Measurements from ENCODE around the gene PRKCI.

Gene PRKCI

GRCh38 chr3:170225166-170225565, 2.9 kb downstream of the PRKCI start:
- Histone ChIP-seq H3K79me2 (peaks cover 4% of the 10 kb centered on the region), H3K4me3 (ENCODE audit: low read depth, low read length) (no peak overlapping the region), H3K27ac (no peak overlapping the region), H3K36me3 (ENCODE audit: control insufficient read depth, insufficient read depth, low read length) (no peaks in the 10 kb centered on the region), H3K4me1 (peaks cover 3% of the 10 kb centered on the region), H3K27me3 (ENCODE audit: control insufficient read depth, insufficient read depth, low read length) (no peaks in the 10 kb centered on the region), H2AFZ (no peak overlapping the region), H3K9me3 (ENCODE audit: control insufficient read depth, low read length) (no peaks in the 10 kb centered on the region), H3K4me2 (ENCODE audit: low read length) (no peak overlapping the region), H3K9ac (no peak overlapping the region)
- no peak for TF ChIP-seq CTCF (IDR thresholded peaks at IDR 0.05)

GRCh38 chr3:170226426-170226960, 4.3 kb downstream of the PRKCI start:
- peaks cover 1% of the 10 kb centered on the region for H3K4me1 ChIP-seq
- no peak overlapping the region for H3K4me3 ChIP-seq (ENCODE audit: low read depth, low read length)
- no peak overlapping the region for H3K9ac ChIP-seq
- peaks cover 8% of the 10 kb centered on the region for H3K79me2 ChIP-seq
- H3K9me3 ChIP-seq (ENCODE audit: control insufficient read depth, low read length): no peaks in the 10 kb centered on the region
- H2AFZ ChIP-seq: no peak overlapping the region
- H3K36me3 ChIP-seq (ENCODE audit: control insufficient read depth, insufficient read depth, low read length): no peaks in the 10 kb centered on the region
- no peaks in the 10 kb centered on the region for H3K27me3 ChIP-seq (ENCODE audit: control insufficient read depth, insufficient read depth, low read length)
- no peak overlapping the region for H3K4me2 ChIP-seq (ENCODE audit: low read length)
- TF ChIP-seq CTCF (IDR thresholded peaks at IDR 0.05): no peak
- no peak overlapping the region for H3K27ac ChIP-seq

GRCh38 chr3:170228093-170228766, 6.0 kb downstream of the PRKCI start:
- Histone ChIP-seq H3K36me3 (ENCODE audit: control insufficient read depth, insufficient read depth, low read length) (no peaks in the 10 kb centered on the region), H3K4me1 (no peaks in the 10 kb centered on the region), H3K9ac (no peak overlapping the region), H3K4me2 (ENCODE audit: low read length) (no peak overlapping the region), H2AFZ (no peak overlapping the region), H3K4me3 (ENCODE audit: low read depth, low read length) (no peak overlapping the region), H3K27ac (no peak overlapping the region), H3K79me2 (peaks cover 9% of the 10 kb centered on the region), H3K9me3 (ENCODE audit: control insufficient read depth, low read length) (no peaks in the 10 kb centered on the region), H3K27me3 (ENCODE audit: control insufficient read depth, insufficient read depth, low read length) (no peaks in the 10 kb centered on the region)
- TF ChIP-seq CTCF (IDR thresholded peaks at IDR 0.05): no peak

- Histone ChIP-seq H3K36me3 (ENCODE audit: control insufficient read depth, insufficient read depth, low read length) (no peaks in the 10 kb centered on the region), H3K9ac (no peak overlapping the region), H3K27me3 (ENCODE audit: control insufficient read depth, insufficient read depth, low read length) (no peaks in the 10 kb centered on the region), H2AFZ (no peak overlapping the region), H3K4me1 (no peaks in the 10 kb centered on the region), H3K27ac (no peak overlapping the region), H3K79me2 (peaks cover 12% of the 10 kb centered on the region), H3K9me3 (ENCODE audit: control insufficient read depth, low read length) (no peaks in the 10 kb centered on the region), H3K4me3 (ENCODE audit: low read depth, low read length) (no peak overlapping the region), H3K4me2 (ENCODE audit: low read length) (no peak overlapping the region)
- TF ChIP-seq CTCF (IDR thresholded peaks at IDR 0.05): no peak
Measured at GRCh38 chr3:170232266-170232665, 10.0 kb downstream of the PRKCI start.

- Histone ChIP-seq H3K9me3 (ENCODE audit: control insufficient read depth, low read length) (no peaks in the 10 kb centered on the region), H3K27ac (no peak overlapping the region), H3K4me1 (no peaks in the 10 kb centered on the region), H2AFZ (no peak overlapping the region), H3K4me3 (ENCODE audit: low read depth, low read length) (no peak overlapping the region), H3K4me2 (ENCODE audit: low read length) (no peak overlapping the region), H3K27me3 (ENCODE audit: control insufficient read depth, insufficient read depth, low read length) (no peaks in the 10 kb centered on the region), H3K36me3 (ENCODE audit: control insufficient read depth, insufficient read depth, low read length) (no peaks in the 10 kb centered on the region), H3K79me2 (peaks cover 12% of the 10 kb centered on the region), H3K9ac (no peak overlapping the region)
- no peak for TF ChIP-seq CTCF (IDR thresholded peaks at IDR 0.05)
Measured at GRCh38 chr3:170233530-170233929, 11.3 kb downstream of the PRKCI start.
